Measurements from ENCODE around the gene CNR2.

DNA sequence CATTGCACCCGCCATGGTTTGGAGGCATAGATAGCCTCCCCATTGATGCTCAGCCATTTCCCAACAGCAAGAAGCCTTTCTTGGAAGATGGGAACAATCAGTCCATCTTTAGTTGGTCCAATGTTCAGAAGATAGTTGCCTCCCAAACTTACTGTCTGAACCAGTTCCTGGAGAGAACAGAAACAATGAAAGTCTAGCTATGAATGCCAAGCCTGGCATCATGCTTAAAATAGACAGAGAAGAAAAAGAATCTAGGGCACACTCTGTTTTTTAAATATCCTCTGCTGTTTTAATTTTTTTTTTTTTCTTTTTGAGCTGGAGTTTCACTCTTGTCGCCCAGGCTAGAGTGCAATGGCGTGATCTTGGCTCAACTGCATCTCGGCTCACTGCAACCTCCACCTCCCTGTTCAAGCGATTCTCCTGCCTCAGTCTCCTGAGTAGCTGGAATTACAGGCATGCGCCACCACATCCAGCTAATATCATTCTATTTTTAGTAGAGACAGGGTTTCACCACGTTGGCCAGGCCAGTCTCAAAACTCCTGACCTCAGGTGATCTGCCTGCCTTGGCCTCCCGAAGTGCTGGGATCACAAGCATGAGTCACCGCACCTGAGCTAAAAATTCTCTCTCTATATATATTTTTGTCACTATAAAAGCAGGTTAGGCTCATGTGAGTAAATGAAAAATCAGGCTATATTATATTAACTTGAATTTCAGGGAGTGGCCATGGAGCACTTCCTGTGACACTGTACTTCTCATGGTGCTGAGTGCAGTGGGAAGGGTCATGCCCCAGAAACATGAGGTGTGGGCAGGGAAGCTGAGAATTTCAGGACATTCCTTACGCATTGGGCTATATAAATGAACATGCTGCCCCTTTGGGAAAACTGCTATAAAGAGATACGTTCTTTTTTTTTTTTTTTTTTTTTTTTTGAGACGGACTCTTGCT, 64.2 kb downstream of the CNR2 start:
- TF ChIP-seq ZFP3 (CRISPR knock-in tag; IDR thresholded peaks at IDR 0.05) (no peak), RARB (CRISPR knock-in tag; IDR thresholded peaks at IDR 0.05) (no peak)

Measured in SK-N-SH treated with all-trans-retinoic acid at 6 μM for 48 hours (cell line).